Uterus (tissue), 2 donors: ENCODE results near the gene TANC1.

ENCODE experiments used
- CTCF ChIP-seq, 4 experiments: fragments of 200-600 bp in 2 of 4; fragments of 450-650 bp in 2 of 4; sonication (generic) in 2 of 4; IDR thresholded peaks; one replicate each; pipeline ENCODE4 v1.5.1; 2016 to 2019; ENCODE audit warnings: antibody characterized with exemption in 4 of 4, mild to moderate bottlenecking in 2 of 4, moderate library complexity in 1 of 4
- POLR2A ChIP-seq, 2 donors: fragments of 450-650 bp; IDR thresholded peaks; one replicate each; pipeline ENCODE4 v1.6.1; 2016; ENCODE audit warnings: antibody characterized with exemption in 2 of 2, mild to moderate bottlenecking in 1 of 2, moderate library complexity in 1 of 2

- TF ChIP-seq POLR2A (IDR thresholded peaks at IDR 0.05), result no peak
- TF ChIP-seq CTCF (IDR thresholded peaks at IDR 0.05), result no peak
Measured at GRCh38 chr2:159053161-159054031, 85.0 kb downstream of the TANC1 start.
